ENCODE data around the gene TEX101. TPM values are rescaled to one million over a fixed set of nuclear protein-coding genes. Genes with fewer than 3 reads are reported as not detected.
"Not testable (repeated sequence)": the region's sequence is repeated elsewhere in the genome, so short reads cannot be mapped to it uniquely, and the experiment has no call there.

Gene TEX101
- total RNA-seq, 1 donor from 2014 or later, result not detected

DNA sequence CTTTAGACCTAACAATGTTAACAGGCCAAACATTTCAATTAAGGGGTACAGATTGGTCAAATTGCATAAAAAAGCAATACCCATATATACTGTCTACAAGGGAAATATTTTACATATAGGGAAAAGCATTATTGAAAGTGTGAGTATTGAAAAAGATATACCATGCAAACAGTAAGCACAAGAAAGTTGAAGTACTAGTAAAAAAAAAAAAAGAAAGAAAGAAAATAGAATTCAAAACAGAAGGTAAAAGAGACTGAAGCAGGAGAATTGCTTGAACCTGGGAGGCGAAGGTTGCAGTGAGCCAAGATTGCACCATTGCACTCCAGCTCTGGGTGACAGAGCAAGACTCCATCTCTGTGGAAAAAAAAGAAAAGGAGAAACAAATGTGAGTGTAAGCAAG, 5.3 kb upstream of the TEX101 start:
- intact Hi-C loops (cut with DNase I), result no loop called here
- no peak for DNase-seq (ENCODE audit: missing footprints)

DNA sequence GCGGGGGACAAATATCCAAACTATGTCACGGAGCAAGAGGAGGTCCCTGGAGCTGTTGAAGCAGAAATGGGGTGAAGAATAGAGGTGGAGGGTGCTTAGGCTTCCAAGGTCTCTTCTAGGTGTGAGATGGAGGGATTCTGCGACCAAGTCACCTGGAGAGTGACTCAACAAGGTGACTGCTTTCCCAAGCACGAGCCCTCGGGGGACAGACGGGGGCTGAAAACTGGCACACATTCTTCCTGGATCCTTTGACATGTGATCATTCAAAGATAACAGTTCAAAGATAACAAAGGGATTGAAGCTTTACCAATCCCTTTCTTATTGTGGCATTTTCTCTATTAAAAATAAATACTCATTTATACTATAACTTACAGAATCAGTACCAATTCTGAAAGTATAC, 2.2 kb upstream of the TEX101 start:
- intact Hi-C loops (cut with DNase I), result no loop called here
- DNase-seq (ENCODE audit: missing footprints) (no peak), ATAC-seq (no peak)

More for the DNA sequence above, 5.3 kb upstream of the TEX101 start:
- ATAC-seq, result no peak

DNA sequence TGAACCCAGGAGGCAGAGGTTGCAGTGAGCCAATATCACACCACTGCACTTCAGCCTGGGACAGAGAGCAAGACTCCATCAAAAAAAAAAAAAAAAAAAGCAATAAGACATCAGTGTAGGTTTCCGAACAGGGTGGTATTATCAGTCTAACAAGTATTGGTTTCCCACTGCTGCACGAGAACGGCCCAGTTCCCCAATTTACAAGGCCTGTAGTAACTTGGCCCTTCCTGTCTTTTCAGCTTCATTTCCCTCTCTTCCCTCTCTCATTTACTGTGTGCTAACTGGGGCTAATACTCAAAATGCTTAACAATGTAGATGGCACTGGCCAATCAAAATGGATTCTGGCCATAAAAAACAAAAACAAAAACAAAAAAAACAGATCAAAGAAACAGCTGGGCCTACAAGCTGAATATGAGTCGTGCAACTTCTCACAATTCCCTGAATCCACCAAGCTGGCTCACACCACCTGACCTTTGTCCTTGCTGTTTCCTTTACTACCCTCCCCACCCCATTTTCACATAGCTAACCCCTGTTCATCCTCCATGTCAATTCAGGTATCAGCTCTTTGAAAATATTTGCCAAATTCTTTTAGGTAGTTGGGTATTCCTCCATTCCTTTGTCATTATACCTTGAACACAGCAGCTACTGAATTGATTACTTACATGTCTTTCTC, 2.4 kb downstream of the TEX101 start:
- intact Hi-C loops (cut with DNase I), result no loop called here

DNA sequence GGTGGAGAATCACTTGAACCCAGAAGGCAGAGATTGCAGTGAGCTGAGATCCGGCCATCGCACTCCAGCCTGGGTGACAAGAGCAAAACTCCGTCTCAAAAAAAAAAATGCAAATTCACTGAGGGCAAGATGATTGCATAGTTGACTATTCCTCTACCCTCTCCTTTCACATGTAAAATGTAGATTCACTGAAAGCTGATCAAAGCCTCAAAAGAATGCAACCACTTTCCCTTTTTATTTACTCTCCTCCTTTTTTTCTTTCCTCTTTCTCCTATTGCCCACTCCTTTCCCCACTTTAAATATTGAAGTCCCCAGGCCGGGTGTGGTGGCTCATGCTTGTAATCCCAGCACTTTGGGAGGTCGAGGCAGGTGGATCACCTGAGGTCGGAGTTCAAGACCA, 6.3 kb downstream of the TEX101 start:
- DNase-seq (ENCODE audit: missing footprints), result no peak
- ATAC-seq, result no peak
- intact Hi-C loops (cut with DNase I), result no loop called here

More for the DNA sequence above, 2.4 kb downstream of the TEX101 start:
- no peak for ATAC-seq
- DNase-seq (ENCODE audit: missing footprints), result no peak

DNA sequence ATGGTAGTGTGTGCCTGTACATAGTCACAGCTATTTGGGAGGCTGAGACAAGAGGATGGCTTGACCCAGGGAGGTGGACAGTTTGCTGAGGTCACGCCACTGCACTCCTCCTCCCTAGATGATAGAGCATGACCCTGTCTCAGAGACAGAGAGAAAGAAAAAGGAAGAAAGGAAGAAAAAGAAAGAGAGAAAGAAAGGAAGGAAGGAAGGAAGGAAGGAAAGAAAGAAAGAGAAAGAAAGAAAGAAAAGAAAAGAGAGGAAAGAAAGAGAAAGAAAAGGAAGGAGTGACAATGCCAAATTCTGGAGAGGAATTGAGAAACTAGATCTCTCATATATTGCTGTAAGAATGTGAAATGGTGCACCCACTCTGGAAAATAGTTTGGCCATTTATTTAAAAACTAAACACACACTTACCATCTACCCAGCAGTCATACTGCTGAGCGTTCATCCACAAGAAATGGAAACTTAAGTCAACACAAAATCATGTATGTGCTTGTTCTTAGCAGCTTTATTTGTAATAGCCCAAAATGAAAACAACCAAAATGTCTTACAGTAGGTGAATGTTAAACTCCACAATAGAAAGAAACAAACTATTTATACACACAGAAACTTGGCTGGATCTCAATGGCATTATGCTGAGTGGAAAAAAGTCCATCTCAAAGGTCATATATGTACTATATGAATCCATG, 7.5 kb downstream of the TEX101 start:
- intact Hi-C loops (cut with DNase I), result no loop called here
- DNase-seq (ENCODE audit: missing footprints) (no peak), ATAC-seq (no peak)

DNA sequence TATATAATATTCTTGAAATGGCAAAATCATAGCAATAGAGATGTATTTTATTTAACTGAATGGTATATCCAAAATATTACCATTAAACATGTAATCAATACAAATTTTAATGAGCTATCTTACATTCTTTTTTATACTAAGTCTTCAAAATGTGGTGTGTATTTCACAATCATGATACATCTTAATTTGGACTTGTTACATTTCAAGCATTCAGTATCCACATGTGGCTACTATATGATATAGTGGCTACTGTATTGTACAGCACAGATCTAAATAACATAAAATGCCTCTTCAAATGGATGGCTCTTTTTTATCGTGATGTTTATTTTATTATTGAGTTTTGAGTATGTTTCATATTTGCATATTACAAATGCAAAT, 8.0 kb downstream of the TEX101 start:
- DNase-seq (ENCODE audit: missing footprints) (no peak), ATAC-seq (no peak)
- intact Hi-C loops (cut with DNase I), result no loop called here

DNA sequence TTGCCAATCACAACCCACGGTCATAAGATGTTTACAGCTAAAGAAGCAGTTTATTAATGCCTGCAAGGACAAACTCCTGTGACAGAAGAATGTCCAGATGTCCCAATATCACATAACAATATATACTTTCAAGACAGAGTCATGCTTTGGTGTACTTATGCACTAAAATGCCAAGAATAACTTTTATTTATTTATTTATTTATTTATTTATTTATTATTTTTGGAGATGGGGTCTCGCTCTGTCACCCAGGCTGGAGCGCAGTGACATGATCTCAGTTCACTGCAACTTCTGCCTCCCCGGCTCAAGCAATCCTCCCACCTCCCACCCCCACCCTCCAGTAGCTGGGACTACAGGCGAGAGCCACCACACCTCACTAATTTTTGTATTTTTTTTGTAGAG, 9.1 kb downstream of the TEX101 start:
- DNase-seq (ENCODE audit: missing footprints) (no peak), ATAC-seq (no peak)
- intact Hi-C loops (cut with DNase I), result no loop called here

DNA sequence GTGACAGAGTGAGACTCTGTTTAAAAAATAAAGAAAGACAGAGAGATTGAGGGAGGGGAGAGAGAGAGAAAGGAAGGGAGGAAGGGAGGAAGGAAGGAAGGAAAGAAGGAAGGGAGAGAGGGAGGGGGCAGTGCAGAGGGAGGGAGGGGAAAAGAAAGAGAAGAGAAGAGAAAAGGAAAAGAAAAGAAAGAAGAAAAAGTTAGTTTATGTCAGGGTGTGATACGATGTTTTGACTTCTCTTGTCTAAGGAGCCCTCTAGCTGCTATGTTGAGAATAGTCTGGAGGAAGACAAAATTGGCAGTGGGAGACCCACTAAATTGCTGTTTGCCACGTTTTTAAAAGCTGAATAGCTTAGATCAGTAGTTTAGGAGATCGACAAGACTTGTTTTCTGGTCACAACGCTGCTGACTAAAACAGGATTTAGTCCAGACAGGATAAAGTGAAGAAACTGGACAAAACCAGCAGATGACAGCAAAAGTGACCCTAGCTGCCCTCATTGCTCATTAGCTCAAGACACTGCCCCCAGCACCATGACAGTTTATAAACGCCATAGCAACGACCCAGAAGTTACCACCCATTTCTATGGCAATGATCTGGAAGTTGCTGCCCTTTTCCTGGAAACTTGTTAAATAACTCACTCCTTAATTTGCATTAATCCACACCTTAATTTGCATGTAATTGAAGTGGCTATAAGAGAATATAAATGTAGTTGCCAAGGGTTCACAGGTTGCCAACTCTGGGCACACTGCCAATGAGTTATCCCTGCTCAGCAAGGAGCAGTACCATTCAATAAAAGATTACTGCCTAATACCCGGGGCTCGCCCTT, 11.1 kb downstream of the TEX101 start:
- intact Hi-C loops (cut with DNase I), result no loop called here
- DNase-seq (ENCODE audit: missing footprints) (no peak), ATAC-seq (no peak)

DNA sequence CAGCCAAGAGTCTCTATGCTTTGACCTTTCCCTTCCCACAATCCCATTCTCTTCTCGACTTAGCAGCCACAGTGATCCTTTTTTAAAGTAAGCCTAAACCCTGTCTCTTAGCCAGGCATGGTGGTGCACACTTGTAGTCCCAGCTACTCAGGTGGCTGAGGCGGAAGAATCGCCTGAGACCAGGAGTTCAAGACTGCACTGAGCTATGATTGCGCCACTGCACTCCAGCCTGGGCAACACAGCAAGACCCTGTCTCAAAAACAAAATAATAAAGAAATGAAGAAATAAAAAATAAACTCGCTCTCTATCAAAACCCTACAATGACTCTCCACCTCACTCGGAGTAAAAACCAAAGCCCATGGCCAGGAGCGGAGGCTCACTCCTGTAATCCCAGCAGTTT, 14.7 kb downstream of the TEX101 start:
- DNase-seq (ENCODE audit: missing footprints), result no peak
- no peak for ATAC-seq

DNA sequence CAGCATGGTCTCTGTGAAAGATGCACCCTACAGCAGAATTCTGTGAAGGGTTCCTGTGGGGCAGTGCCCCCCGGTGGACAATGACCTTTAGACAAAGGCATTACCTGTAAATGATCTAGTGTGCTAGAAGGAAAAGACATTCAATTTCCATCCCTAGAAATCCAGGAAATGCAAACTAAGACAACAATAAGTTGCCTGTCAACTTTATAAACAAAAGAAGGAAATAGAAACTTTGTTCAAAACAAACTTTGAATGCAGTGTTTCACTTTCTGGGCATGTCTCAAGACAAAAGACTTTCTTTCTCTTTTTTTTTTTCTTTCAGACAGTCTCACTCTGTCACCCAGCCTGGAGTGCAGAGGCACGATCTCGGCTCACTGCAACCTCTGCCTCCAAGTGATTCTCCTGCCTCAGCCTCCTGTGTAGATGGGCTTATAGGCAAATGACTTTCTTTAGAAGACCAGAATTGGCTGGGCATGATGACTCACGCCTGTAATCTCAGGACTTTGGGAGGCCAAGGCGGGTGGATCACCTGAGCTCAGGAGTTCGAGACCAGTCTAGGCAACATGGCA, 15.5 kb downstream of the TEX101 start:
- DNase-seq (ENCODE audit: missing footprints) (no peak), ATAC-seq (no peak)
- intact Hi-C loops (cut with DNase I), result no loop called here

More for the DNA sequence above, 14.7 kb downstream of the TEX101 start:
- intact Hi-C loops (cut with DNase I), result no loop called here

DNA sequence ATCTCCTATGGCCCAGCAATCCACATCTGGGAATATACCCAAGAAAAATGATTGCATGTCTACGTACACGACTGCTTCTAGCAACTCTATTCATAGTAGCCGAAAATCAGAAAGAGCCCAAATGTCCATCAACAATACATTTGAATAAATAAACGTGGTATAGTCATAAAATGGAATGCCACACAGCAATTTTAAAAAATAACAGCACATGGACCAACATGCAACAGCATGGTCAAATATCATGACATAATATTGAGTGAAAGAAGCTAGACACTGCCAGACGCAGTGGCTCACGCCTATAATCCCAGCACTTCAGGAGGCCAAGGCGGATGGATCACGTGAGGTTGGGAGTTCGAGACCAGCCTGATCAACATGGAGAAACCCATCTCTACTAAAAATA, 16.3 kb downstream of the TEX101 start:
- DNase-seq (ENCODE audit: missing footprints) (no peak), ATAC-seq (no peak)
- intact Hi-C loops (cut with DNase I), result no loop called here

DNA sequence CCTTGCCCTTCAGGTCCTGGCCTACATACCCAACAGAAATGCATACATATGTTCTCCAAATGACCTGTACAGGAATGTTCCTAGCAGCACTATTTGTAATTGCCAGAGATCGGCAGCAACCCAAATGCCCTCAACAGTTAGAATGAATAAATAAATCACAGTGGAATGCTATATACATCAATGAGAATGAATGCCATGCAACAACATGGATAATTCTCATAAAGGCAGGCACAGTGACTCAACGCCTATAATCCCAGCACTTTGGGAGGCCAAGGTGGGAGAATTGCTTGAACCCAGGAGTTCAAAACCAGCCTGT, 18.6 kb downstream of the TEX101 start:
- intact Hi-C loops (cut with DNase I), result no loop called here
- no peak for DNase-seq (ENCODE audit: missing footprints)
- no peak for ATAC-seq

DNA sequence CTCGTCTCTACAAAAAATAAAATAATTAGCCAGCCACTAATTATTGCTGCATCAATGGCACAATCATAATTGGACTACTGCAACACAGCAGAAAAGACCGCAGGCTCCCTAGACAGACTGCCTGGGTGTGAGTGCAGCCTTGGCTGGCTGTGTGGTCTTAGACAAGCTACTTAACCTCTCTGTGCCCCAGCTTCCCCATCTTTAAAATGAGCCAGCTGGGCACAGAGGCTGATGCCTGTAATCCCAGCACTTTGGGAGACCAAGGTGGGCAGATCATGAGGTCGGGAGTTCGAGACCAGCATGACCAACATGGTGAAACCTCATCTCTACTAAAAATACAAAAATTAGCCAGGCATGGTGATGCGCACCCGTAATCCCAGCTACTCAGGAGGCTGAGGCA, 19.0 kb downstream of the TEX101 start:
- intact Hi-C loops (cut with DNase I), result no loop called here
- no peak for DNase-seq (ENCODE audit: missing footprints)
- no peak for ATAC-seq

DNA sequence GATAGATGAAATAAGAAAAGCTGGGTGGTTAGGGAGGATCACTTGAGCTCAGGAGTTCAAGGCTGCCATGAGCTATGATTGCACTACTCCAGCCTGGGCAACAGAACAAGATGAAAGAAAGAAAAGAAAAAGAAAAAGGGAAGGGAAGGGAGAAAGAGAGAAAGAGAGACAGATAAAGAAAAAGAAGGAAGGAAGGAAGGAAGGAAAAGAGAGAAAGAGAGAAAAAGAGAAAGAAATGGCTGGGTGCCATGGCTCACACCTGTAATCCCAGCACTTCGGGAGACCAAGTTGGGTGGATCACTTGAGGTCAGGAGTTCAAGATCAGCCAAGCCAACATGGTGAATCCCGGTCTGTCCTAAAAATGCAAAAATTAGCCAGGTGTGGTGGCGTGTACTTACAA, 21.1 kb downstream of the TEX101 start:
- intact Hi-C loops (cut with DNase I), result no loop called here
- ATAC-seq (no peak), DNase-seq (ENCODE audit: missing footprints) (no peak)

DNA sequence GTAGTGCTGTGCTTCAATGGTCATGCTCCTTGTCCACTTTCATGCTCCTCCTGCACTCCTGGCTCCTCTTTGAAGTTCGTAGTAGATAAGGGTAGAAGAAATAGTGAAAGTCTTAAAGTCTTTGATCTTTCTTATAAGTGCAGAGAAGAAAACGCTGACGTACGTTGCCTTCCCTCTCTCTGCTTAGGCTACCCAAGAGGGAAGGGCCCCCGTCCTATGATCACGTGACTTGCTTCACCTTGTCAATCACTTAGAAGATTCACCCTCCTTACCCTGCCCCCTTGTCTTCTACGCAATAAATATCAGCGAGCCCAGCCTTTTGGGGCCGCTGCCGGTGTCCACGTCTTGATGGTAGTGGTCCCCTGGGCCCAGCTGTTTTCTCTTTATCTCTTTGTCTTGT, 22.6 kb downstream of the TEX101 start:
- ATAC-seq; DNase-seq (ENCODE audit: missing footprints); intact Hi-C loops (cut with DNase I): not testable (repeated sequence)

DNA sequence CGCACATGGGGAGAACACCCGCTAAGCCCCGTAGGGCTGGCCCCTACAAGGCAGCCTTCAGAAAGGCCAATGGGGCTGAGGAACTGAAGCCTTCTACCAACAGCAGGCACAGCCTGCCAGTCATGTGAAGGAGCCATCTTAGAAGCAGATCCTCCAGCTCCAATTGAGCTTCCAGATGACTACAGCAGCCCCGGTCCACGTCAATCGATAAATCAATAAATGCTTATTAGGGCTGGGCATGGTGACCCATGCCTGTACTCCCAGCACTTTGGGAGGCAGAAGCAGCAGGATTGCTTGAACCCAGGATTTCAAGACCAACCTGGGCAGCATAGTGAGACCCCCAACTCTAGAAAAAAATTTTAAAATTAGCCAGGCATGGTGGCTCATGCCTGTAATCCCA, 23.0 kb downstream of the TEX101 start:
- no peak for ATAC-seq
- intact Hi-C loops (cut with DNase I), result no loop called here
- no peak for DNase-seq (ENCODE audit: missing footprints)

DNA sequence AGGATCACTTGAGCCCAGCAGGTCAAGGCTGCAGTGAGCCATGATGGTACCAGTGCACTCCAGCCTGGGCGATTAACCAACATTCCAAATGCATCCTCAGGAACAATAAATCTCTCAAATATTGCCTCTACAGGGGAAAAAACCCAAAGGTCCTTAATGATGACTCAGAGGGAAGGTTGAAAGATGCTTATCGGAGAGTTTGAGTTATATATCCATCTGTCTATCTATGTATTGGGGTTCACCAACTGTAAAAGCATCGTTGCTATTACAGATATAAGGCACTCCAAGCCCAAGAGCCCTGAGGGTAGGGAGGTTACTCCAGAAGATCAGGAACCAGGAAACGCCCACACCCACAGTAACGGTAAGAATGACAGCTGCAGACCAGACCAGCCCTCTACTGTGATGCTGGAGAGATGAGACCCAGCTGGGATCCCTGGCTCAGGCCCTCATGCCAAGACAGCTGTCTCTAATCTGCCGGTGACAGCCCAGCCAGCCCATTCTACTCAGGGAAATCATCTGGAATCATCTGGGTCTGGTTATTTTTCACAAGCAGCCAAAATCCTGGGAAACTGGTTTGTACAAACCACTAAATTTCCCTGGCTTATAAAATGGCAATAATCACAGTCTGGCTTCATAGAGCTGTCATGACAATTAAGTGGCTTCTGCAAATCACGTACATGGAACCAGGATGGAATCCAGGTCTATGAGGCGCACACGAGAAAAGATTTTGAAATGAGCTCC, 23.8 kb downstream of the TEX101 start:
- ATAC-seq, result peak; percentile 97
- intact Hi-C loops (cut with DNase I), result no loop called here
- peak; percentile 74 for DNase-seq (ENCODE audit: missing footprints)

DNA sequence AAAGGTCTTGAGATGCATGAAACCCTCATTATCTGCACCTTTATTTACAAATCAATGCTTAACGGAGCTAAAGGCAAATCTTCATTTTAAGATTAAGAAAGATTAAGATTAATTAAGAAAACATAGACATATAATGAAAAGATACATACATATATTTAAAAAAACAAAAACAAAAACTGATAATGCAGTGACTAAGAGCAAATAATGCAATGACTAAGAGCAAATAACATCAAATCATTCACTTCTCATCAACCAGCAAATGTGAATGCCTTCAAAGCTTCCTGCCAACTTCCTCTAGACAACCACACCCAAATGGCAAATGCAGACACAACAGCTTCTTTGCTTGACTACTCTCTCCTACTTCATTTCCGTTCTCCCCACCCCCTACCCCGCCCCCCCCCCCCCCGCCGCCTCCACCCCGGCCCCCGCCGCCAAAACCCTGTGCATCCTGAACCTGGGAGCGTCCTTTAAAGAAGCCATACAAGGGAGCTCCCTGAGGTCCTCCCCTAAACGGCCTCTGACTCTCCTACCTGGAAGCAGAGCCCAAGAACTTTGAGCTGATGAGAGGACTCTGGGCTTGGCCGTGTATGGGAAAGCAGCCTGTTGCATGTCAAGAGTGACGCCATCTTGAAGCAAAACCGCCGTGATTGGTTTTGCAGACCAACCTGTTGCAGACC, 24.5 kb downstream of the TEX101 start:
- intact Hi-C loops (cut with DNase I), result no loop called here
- no peak for DNase-seq (ENCODE audit: missing footprints)
- peak; percentile 62 for ATAC-seq

DNA sequence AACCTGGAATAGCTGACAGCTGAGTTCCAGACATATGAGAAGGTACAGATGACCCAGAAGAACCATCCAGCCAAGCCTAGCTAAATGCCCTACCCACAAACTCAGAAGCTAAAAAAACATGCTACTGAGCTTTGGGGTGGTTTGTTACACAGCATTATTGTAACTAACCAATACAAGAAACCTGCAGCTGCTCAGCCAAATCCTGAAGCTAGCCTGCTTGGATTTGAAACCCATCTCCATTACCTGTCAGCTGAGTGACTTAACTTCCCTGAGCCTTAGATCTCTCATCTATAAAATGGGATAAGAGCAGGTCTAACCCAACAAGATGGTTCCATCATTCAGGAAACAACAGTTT, 25.0 kb downstream of the TEX101 start:
- intact Hi-C loops (cut with DNase I), result no loop called here

More for the DNA sequence above, 25.0 kb downstream of the TEX101 start:
- ATAC-seq, result no peak
- DNase-seq (ENCODE audit: missing footprints), result no peak

Measured in Right ventricle myocardium inferior (tissue), 1 donor.